RWPE2 (cell line): Measurements from ENCODE around the gene PODXL.

Source experiments
- ATAC-seq: fragments of 200-7000 bp; cut with Tn5 transposase; 3 replicates; pipeline ENCODE4 v1.9.1; 2021; ENCODE audit warnings: low read depth
- DNase-seq: peaks from one replicate; pipeline ENCODE4 v3.0.0-alpha.2; 2020; ENCODE audit warnings: low spot score
- H3K27ac ChIP-seq: fragments of 450-650 bp; 2 replicates; pipeline ENCODE4 v1.5.1; 2017; ENCODE audit warnings: mild to moderate bottlenecking; ENCODE audit not compliant: poor library complexity, severe bottlenecking
- H3K27me3 ChIP-seq: fragments of 250-450 bp; sonication (Bioruptor Pico); 2 replicates; pipeline ENCODE4 v1.5.1; 2021; ENCODE audit warnings: mild to moderate bottlenecking, moderate library complexity; ENCODE audit not compliant: insufficient read depth, poor library complexity, severe bottlenecking
- H3K36me3 ChIP-seq: fragments of 250-450 bp; sonication (Bioruptor Pico); 2 replicates; pipeline ENCODE4 v1.5.1; 2020; ENCODE audit warnings: low read depth, mild to moderate bottlenecking, moderate library complexity
- H3K4me1 ChIP-seq: fragments of 250-450 bp; sonication (Bioruptor Pico); 2 replicates; pipeline ENCODE4 v1.5.1; 2021; ENCODE audit warnings: mild to moderate bottlenecking, moderate library complexity; ENCODE audit not compliant: insufficient read depth, poor library complexity, severe bottlenecking
- H3K4me3 ChIP-seq: fragments of 250-450 bp; sonication (Bioruptor Pico); 2 replicates; pipeline ENCODE4 v1.5.1; 2021; ENCODE audit warnings: mild to moderate bottlenecking, moderate library complexity; ENCODE audit not compliant: severe bottlenecking
- H3K9me3 ChIP-seq: fragments of 250-450 bp; sonication (Bioruptor Pico); 2 replicates; pipeline ENCODE4 v1.5.1; 2021; ENCODE audit warnings: mild to moderate bottlenecking, moderate library complexity; ENCODE audit not compliant: severe bottlenecking
- CTCF ChIP-seq: fragments of 450-650 bp; IDR thresholded peaks from one replicate; pipeline ENCODE4 v1.5.1; 2017; ENCODE audit warnings: mild to moderate bottlenecking, moderate library complexity; ENCODE audit not compliant: poor library complexity, severe bottlenecking

PODXL gene

DNA sequence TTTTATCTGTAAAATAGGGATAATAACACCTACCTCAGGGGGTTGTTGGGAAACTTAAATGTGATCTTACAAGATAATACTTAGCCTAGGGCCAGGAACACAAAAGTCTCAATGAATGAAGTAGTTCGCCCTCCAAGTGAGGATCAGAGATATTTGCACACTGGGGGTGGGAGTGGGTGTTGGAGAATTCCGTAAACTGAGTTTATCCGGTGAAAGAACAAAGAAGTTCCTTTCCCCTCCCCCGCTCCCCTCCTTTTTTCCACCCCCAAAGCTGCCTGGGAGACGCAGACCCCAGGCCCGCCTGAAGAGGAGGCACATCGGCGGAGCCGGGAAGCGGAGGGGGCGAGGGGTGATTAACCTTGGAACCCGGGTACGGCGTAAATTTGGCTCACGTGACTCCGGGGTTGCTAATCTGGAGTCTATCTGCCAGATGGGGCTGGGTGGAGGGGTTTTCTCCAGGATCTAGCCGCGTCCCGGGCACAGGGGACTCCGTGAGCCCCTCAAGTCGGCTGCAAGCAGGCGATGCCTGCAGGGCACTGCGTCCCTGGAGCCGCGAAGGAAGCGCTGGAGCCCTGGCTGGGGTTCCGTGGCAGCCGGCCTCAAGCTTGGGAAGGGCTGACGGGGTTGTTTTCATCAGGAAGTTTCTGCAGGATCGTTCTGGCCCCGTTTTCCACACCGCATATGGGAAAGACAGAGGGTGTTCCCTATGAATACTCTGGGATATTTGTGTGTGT lies 1.4 kb upstream of the PODXL start:
- Histone ChIP-seq H3K27me3 (peaks cover 39% of the 10 kb centered on the region), H3K36me3 (no peaks in the 10 kb centered on the region), H3K4me3 (no peak overlapping the region), H3K4me1 (no peaks in the 10 kb centered on the region), H3K9me3 (no peaks in the 10 kb centered on the region), H3K27ac (no peak overlapping the region)
- DNase-seq (no peak), ATAC-seq (no peak)
- no peak for TF ChIP-seq CTCF

DNA sequence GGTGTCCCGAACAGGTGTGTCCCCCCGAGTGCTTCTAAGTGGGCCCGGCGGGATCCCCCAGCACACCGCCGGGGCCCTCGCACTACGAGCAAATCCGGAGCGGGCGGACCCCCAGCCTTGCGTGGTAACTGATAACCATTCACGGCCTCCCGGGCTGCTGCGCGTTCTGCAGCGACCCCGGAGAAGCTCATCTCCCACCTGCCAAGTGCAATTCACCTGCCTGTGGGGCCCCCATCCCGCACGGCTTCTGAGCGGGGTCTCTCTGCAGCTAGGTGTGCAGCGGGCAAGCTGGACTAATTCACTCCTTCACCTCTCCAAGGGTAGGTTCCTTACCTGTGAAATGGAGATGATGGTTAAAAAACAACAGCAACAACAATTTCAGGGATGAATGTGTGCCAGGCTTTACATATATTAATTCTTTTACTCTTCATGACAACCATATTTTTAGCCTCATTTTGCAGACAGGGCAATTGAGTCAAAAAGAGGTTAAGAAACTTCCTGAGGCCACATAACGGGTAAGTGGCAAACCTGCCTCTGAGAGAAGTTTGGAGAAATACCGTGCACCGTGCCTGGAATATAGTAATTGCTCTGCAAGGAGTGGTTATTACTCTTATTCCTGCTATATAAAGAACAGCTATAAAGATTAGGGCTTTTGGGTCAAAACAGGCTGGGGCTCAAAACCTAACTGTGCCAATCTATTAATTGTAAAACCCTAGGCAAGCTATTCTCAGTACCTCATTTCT lies 652 bp upstream of the PODXL start:
- no peak for TF ChIP-seq CTCF
- no peak for DNase-seq

DNA sequence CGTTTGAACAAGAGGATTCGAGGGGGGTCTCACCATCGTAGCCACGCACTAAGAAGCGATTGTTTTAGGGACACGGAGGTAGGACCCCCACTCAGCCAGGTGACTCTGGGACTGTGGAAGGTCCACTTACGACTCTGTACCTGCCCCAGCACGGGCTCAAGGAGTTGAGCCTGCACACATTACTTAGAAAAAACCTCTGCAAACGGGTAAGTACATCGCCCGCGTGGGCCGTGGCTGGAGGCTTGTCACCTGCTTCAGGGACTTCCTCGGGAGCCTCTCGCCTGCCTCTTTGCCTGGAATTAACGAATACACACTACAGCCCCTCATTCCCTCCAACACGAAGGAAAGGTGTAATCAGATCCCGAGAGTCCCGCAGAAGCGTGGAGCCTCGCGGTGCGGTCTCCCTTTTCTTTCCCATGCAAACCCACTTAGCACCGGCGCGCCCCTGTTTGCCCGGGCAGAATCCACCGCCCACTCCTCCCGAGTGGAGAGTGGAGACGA lies 826 bp downstream of the PODXL start:
- Histone ChIP-seq H3K27ac (no peak overlapping the region), H3K4me1 (peaks cover 9% of the 10 kb centered on the region), H3K9me3 (no peaks in the 10 kb centered on the region), H3K36me3 (no peaks in the 10 kb centered on the region), H3K27me3 (peaks cover 39% of the 10 kb centered on the region), H3K4me3 (peak overlapping the region; percentile 45)
- ATAC-seq (no peak), DNase-seq (no peak)
- no peak for TF ChIP-seq CTCF

More for the DNA sequence above, 652 bp upstream of the PODXL start:
- ATAC-seq = peak; percentile 6; the same call in 2 of the 3 replicates
- no peaks in the 10 kb centered on the region for H3K9me3 ChIP-seq
- H3K27me3 ChIP-seq = peaks cover 39% of the 10 kb centered on the region
- H3K4me1 ChIP-seq = no peaks in the 10 kb centered on the region
- peak overlapping the region; percentile 45 for H3K4me3 ChIP-seq
- no peak overlapping the region for H3K27ac ChIP-seq
- H3K36me3 ChIP-seq = no peaks in the 10 kb centered on the region

GRCh38 chr7:131554880-131555516 lies 1.4 kb downstream of the PODXL start:
- TF ChIP-seq CTCF = no peak
- Histone ChIP-seq H3K27ac (no peak overlapping the region), H3K4me1 (peaks cover 9% of the 10 kb centered on the region), H3K36me3 (no peaks in the 10 kb centered on the region), H3K4me3 (no peak overlapping the region), H3K27me3 (peaks cover 36% of the 10 kb centered on the region), H3K9me3 (no peaks in the 10 kb centered on the region)
- ATAC-seq (no peak), DNase-seq (no peak)
